ENCODE data around the gene RARRES1.

Gene RARRES1

GRCh38 chr3:158737410-158737809 is 5.2 kb upstream of the RARRES1 start:
- TF ChIP-seq, protein P1, sequence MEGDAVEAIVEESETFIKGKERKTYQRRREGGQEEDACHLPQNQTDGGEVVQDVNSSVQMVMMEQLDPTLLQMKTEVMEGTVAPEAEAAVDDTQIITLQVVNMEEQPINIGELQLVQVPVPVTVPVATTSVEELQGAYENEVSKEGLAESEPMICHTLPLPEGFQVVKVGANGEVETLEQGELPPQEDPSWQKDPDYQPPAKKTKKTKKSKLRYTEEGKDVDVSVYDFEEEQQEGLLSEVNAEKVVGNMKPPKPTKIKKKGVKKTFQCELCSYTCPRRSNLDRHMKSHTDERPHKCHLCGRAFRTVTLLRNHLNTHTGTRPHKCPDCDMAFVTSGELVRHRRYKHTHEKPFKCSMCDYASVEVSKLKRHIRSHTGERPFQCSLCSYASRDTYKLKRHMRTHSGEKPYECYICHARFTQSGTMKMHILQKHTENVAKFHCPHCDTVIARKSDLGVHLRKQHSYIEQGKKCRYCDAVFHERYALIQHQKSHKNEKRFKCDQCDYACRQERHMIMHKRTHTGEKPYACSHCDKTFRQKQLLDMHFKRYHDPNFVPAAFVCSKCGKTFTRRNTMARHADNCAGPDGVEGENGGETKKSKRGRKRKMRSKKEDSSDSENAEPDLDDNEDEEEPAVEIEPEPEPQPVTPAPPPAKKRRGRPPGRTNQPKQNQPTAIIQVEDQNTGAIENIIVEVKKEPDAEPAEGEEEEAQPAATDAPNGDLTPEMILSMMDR (IDR thresholded peaks at IDR 0.05; ENCODE audit: borderline replicate concordance, insufficient read depth, low read depth, low read length) = no peak
- H3K4me3 ChIP-seq (ENCODE audit: low read depth, low read length) = no peak overlapping the region

DNA sequence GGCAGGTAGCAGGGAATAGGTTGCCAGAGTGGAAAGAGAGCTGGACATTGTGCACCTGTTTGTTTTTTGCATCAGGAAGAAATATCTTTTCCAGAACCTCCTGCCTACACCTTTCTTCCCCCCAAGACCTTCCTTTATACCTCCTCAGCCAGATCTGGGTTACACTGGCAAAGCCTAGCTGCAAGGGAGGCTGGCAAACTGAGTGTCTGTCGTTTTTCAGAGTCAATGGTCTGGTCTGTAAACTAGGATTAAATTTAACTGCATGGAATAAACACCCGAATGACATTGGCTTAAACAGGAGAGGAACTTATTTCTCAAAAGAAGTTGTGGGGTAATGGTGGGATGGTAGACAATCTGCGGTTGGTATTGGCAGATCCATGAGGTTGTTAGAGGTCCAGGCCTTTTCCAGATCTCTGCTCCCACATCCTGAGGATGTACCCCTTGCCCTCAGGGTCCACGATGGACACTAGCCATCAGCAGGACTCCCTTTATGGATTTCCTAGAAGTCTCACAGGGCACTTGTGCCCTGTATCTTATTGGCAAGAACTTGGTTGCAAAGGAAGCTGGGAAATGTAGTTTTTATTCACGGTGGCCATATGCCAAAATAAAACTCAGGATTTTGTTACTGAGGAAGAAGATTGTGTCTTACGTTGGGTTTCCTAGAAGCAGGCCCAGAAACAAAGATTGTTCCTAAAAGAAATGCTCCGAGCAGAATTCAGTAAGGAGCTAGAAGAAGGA is 3.2 kb upstream of the RARRES1 start:
- H3K4me3 ChIP-seq (ENCODE audit: low read depth, low read length) = no peak overlapping the region
- TF ChIP-seq, protein P1 (IDR thresholded peaks at IDR 0.05; ENCODE audit: borderline replicate concordance, insufficient read depth, low read depth, low read length) = no peak

DNA sequence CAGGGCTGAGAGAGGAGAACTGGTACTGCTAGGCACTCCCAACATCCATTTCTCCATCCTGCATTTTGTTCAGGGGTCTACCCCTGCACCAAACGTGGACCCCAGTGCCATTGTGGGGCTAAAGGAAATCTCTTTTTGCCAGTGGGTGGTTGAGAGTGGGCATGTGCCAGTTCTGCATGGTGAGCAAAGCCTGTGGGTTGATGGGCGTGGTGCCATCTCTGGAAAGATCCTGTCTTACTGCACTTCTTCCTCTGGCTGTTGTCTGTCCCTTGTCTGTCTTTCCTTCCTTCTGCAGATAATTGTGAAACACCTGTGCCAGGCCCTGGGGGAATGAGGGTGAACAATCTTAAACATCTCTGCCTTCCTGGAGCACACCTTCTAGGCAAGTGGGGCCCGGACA is 1.4 kb upstream of the RARRES1 start:
- no peak overlapping the region for H3K4me3 ChIP-seq (ENCODE audit: low read depth, low read length)
- TF ChIP-seq, protein P1 (IDR thresholded peaks at IDR 0.05; ENCODE audit: borderline replicate concordance, insufficient read depth, low read depth, low read length) = no peak

DNA sequence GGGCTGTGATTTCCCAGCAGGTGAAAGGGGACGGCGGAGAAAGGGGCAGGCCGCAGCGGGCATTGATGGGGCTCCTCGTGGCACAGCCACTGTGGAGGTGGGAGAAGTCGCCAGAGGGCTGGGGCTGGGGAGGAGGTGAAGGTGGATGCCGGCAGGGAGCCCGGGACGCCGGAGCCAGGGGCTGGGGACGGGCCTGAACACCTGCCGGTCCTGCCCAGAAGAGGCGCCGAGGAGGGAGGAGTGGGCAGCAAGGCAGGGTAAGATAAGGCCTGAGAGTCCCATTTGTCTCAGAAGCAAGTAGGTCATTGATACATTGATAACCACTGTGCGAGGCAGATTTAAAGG is 571 bp upstream of the RARRES1 start:
- TF ChIP-seq, protein P1 (IDR thresholded peaks at IDR 0.05; ENCODE audit: borderline replicate concordance, insufficient read depth, low read depth, low read length) = no peak
- H3K4me3 ChIP-seq (ENCODE audit: low read depth, low read length) = no peak overlapping the region

DNA sequence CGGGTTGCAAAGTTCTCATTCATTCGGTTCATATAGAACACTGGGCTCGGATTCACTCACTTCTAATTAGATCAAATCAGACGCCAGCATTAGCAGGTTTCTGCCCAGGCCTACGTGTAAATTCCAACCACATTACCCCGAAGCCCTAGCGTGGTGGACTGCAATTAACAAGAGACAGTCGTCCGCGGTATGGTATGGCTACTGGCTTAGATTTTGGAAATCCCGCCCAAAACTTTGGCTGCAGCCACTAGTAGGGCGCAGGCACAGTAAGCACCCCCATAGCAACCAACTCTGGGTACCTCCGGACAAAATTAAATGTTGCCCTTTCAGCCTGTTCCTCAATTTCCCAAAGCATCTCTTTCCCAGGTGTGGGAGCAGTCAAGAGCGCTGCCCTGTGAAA is 771 bp downstream of the RARRES1 start:
- H3K4me3 ChIP-seq (ENCODE audit: low read depth, low read length) = peak overlapping the region; percentile 6
- TF ChIP-seq, protein P1 (IDR thresholded peaks at IDR 0.05; ENCODE audit: borderline replicate concordance, insufficient read depth, low read depth, low read length) = no peak

GRCh38 chr3:158728851-158729250 is 3.4 kb downstream of the RARRES1 start:
- H3K4me3 ChIP-seq (ENCODE audit: low read depth, low read length) = no peak overlapping the region
- TF ChIP-seq, protein P1 (IDR thresholded peaks at IDR 0.05; ENCODE audit: borderline replicate concordance, insufficient read depth, low read depth, low read length) = no peak

DNA sequence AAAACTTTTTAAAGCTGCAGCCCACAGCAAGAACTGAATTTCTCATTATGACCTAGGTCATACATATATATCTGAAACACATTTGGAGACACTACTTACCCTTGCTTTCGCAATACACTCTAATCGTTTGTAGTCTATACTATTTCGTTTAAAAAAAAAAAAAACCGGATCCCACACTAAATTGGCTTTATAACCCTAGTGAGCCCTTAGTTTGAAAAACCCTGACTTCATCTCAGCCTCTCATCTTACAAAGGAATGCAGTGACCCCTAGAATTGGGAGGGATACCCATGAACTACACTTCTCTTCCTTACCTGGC is 4.2 kb downstream of the RARRES1 start:
- TF ChIP-seq, protein P1 (IDR thresholded peaks at IDR 0.05; ENCODE audit: borderline replicate concordance, insufficient read depth, low read depth, low read length) = no peak
- H3K4me3 ChIP-seq (ENCODE audit: low read depth, low read length) = no peak overlapping the region
